Measurements from ENCODE around the gene UBXN2A.

The UBXN2A gene

DNA sequence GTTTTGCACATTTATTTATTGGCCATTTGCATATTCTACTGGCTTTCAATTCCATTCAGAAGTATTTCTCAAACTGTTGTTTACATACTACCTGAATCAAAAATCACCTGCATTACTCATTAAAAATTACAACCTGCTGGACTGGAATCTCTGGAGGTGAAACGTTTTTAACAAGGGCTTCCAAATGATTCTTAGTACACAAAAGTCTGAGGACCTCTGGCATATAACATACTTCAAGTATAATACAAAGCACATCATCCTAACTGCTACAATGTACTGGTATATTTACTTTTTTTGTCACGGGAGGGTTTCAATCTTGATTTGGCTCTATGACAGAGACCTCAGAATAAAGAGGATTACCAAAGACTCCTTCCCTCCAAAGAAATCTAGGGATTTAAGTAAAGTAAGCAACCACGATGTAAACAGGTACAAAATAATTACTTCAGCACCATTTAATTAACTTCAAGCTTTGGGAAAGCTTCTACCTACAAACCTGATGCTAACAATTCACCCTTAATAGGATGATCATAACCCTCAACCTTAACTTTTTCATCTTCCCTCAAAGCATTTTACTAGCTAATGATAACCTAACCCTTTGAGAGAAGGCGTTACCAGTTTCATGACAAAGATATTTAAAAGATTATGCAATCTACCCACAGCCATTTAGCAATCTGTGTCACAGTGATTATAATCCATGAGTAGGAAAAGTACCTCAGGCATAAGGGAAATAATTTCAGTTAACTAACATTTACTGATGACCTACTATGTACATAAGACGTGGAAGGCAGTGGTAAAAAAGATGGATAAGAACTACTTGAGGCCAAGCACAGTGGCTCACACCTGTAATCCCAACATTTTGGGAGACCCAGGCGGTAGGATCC, 38.1 kb upstream of the UBXN2A start:
- no peak overlapping the region for H3K27ac ChIP-seq (replicated peaks)
- TF ChIP-seq, protein P1, sequence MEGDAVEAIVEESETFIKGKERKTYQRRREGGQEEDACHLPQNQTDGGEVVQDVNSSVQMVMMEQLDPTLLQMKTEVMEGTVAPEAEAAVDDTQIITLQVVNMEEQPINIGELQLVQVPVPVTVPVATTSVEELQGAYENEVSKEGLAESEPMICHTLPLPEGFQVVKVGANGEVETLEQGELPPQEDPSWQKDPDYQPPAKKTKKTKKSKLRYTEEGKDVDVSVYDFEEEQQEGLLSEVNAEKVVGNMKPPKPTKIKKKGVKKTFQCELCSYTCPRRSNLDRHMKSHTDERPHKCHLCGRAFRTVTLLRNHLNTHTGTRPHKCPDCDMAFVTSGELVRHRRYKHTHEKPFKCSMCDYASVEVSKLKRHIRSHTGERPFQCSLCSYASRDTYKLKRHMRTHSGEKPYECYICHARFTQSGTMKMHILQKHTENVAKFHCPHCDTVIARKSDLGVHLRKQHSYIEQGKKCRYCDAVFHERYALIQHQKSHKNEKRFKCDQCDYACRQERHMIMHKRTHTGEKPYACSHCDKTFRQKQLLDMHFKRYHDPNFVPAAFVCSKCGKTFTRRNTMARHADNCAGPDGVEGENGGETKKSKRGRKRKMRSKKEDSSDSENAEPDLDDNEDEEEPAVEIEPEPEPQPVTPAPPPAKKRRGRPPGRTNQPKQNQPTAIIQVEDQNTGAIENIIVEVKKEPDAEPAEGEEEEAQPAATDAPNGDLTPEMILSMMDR (IDR thresholded peaks at IDR 0.05; ENCODE audit: insufficient read depth, low read length), result no peak
- TF ChIP-seq SPI1 (IDR thresholded peaks at IDR 0.05; ENCODE audit: borderline replicate concordance, low read depth) (no peak), GABPA (IDR thresholded peaks at IDR 0.05; ENCODE audit: low read depth) (no peak), POLR2AphosphoS5 (IDR thresholded peaks at IDR 0.05; ENCODE audit: low read depth) (no peak)
- TF ChIP-seq, protein P2, sequence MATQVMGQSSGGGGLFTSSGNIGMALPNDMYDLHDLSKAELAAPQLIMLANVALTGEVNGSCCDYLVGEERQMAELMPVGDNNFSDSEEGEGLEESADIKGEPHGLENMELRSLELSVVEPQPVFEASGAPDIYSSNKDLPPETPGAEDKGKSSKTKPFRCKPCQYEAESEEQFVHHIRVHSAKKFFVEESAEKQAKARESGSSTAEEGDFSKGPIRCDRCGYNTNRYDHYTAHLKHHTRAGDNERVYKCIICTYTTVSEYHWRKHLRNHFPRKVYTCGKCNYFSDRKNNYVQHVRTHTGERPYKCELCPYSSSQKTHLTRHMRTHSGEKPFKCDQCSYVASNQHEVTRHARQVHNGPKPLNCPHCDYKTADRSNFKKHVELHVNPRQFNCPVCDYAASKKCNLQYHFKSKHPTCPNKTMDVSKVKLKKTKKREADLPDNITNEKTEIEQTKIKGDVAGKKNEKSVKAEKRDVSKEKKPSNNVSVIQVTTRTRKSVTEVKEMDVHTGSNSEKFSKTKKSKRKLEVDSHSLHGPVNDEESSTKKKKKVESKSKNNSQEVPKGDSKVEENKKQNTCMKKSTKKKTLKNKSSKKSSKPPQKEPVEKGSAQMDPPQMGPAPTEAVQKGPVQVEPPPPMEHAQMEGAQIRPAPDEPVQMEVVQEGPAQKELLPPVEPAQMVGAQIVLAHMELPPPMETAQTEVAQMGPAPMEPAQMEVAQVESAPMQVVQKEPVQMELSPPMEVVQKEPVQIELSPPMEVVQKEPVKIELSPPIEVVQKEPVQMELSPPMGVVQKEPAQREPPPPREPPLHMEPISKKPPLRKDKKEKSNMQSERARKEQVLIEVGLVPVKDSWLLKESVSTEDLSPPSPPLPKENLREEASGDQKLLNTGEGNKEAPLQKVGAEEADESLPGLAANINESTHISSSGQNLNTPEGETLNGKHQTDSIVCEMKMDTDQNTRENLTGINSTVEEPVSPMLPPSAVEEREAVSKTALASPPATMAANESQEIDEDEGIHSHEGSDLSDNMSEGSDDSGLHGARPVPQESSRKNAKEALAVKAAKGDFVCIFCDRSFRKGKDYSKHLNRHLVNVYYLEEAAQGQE (IDR thresholded peaks at IDR 0.05; ENCODE audit: insufficient replicate concordance, low read depth), result no peak
- peak; percentile 14 to 28 for DNase-seq (ENCODE audit: low read depth in 1 of 2, low spot score in 1 of 2)

DNA sequence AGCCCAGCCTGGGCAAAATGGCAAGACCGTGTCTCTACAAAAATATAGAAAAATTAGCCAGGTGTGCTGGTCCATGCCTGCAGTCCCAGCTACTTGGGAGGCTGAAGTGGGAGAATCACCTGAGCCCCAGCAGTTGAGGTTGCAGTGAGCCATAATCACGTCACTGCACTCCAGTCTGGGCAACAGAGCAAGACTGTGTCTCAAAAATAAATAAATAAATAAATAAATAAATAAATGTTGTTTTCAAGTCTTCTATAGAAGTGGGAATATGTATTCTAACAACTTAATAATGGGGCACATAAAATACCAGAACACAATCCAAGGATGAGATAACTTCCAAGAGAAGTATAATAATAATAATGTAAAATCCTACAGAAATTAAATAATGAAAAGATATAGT, 37.2 kb upstream of the UBXN2A start:
- TF ChIP-seq, protein P1 (IDR thresholded peaks at IDR 0.05; ENCODE audit: insufficient read depth, low read length), result no peak
- TF ChIP-seq POLR2AphosphoS5 (IDR thresholded peaks at IDR 0.05; ENCODE audit: low read depth), result no peak
- TF ChIP-seq, protein P2 (IDR thresholded peaks at IDR 0.05; ENCODE audit: insufficient replicate concordance, low read depth), result no peak
- TF ChIP-seq SPI1 (IDR thresholded peaks at IDR 0.05; ENCODE audit: borderline replicate concordance, low read depth), result no peak
- no peak for TF ChIP-seq GABPA (IDR thresholded peaks at IDR 0.05; ENCODE audit: low read depth)
- no peak for DNase-seq (ENCODE audit: low read depth in 1 of 2, low spot score in 1 of 2)
- Histone ChIP-seq H3K27me3 (ENCODE audit: insufficient read depth, poor library complexity, severe bottlenecking) (no peaks in the 10 kb centered on the region), H3K27ac (replicated peaks) (no peak overlapping the region), H3K4me3 (replicated peaks; ENCODE audit: insufficient read depth, low read length) (no peak overlapping the region)

More for the DNA sequence above, 38.1 kb upstream of the UBXN2A start:
- H3K4me3 ChIP-seq (replicated peaks; ENCODE audit: insufficient read depth, low read length), result no peak overlapping the region
- H3K27me3 ChIP-seq (ENCODE audit: insufficient read depth, poor library complexity, severe bottlenecking), result no peaks in the 10 kb centered on the region

DNA sequence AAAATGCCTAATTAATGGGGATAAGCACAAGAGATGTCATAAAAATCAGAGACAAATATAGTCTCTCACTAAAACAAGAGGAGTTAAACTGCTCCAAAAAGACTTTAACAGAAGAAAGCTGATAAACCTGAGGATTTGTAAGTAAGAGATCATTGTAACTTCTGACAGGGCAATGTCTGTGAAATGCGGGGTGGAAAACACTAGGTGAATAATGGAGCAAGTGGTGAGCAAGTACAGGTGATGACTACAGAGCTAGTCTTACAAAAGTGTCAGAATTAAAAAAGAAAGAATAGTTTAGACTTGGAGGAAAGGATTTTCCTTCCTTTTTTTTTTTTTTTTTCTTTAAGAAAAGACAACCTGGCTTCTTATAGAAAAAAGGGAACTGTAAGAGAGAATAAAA, 36.0 kb upstream of the UBXN2A start:
- H3K27me3 ChIP-seq (ENCODE audit: insufficient read depth, poor library complexity, severe bottlenecking), result no peaks in the 10 kb centered on the region
- TF ChIP-seq SPI1 (IDR thresholded peaks at IDR 0.05; ENCODE audit: borderline replicate concordance, low read depth) (no peak), POLR2AphosphoS5 (IDR thresholded peaks at IDR 0.05; ENCODE audit: low read depth) (no peak), GABPA (IDR thresholded peaks at IDR 0.05; ENCODE audit: low read depth) (no peak)
- TF ChIP-seq, protein P1 (IDR thresholded peaks at IDR 0.05; ENCODE audit: insufficient read depth, low read length), result no peak
- TF ChIP-seq, protein P2 (IDR thresholded peaks at IDR 0.05; ENCODE audit: insufficient replicate concordance, low read depth), result no peak
- no peak for DNase-seq (ENCODE audit: low read depth in 1 of 2, low spot score in 1 of 2)
- H3K27ac ChIP-seq (replicated peaks), result no peak overlapping the region
- no peak overlapping the region for H3K4me3 ChIP-seq (replicated peaks; ENCODE audit: insufficient read depth, low read length)
